Hematopoietic multipotent progenitor cell treated with erythropoietin and hydrocortisone succinate and interleukin-3 and kit ligand, for 15 days (in vitro differentiated cells): Measurements from ENCODE around the gene DNAH1.
A peak's percentile ranks its signal among the peaks of the same experiment; 100 is the strongest.
"Not testable (repeated sequence)": the region's sequence is repeated elsewhere in the genome, so short reads cannot be mapped to it uniquely, and the experiment has no call there.

Experiments
- DNase-seq: peaks from one replicate; pipeline ENCODE4 v3.0.0-alpha.2; 2015; ENCODE audit warnings: low spot score

Gene DNAH1

DNA sequence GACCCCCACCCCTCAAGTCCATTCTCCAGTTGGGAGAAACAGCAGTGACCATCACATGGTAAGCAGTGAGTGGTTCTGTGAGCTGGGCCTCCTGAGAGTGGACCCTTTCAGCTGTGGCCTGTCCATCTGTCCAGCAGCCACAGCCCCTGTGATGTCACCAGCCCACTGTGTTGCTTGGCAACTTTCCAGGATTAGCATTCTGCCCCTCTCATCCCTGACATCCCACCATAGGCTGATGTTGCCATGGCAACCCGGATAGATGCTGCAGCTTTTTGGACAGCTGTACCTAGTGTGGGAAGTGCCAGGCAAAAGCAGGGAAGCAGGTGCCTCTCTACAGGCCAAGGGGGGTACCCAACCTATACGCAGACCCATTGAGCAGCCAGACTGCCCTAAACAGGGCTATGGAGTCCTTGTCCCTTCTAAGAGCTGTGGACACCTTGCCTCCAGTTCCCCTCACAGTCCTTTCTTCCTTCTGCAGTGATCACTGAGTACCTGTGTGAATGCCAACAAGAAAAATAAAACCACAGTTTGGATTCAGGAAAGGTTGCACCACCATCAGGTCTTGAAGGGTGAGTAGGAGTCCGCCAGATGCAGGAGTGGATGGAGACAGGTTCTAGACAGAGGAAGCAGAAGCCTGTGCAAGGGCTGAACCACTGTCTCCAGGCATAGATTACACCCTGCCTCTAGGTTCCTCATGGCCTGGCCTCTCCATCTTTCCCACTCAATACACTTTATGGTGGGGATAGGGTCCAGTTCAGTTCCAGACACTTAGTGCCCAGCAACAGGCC lies at the start of gene DNAH1:
TSS of gene DNAH1 (plus strand) at position 343 of the 788 bp plus-strand sequence. CDS start 6,124 bp downstream, outside the sequence.
- DNase-seq, result no peak

DNA sequence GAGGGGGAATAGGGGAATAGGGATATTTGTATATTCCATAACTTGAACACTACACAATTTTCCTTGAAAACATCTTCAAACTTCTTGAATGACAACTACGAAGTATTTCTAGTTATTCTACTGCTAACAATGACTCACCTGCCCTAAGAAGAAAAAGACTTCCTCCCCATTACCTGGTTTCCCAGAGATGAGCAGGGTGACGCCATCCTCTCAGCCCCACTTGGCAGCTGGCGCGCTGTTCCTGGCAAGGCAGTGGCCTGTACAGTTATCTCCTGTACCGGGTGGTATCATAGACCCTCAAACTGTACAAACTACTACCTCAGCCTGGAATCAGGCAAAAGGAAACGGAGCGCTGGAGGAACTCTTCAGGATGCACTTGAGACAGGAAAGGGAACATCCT lies 48.1 kb upstream of the DNAH1 start:
- DNase-seq, result no peak

DNA sequence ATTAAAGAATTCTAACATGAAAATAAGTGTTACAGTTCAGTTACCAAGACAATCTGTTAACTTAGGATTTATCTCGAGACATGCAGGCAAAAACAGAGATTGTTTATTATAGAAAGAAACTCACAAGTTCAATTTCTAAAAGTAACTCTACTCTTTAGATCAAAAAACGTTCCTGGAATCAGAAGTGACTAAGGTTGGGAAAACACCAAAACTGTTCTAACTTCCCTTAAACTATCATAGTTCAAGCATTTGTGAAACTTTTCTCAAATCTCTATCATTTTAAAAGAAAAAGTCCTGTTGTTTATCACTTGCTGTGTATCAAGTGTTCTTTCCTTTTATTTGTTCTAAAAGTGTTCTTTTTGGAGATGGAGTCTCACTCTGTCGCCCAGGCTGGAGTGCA lies 46.3 kb upstream of the DNAH1 start:
- DNase-seq, result no peak

DNA sequence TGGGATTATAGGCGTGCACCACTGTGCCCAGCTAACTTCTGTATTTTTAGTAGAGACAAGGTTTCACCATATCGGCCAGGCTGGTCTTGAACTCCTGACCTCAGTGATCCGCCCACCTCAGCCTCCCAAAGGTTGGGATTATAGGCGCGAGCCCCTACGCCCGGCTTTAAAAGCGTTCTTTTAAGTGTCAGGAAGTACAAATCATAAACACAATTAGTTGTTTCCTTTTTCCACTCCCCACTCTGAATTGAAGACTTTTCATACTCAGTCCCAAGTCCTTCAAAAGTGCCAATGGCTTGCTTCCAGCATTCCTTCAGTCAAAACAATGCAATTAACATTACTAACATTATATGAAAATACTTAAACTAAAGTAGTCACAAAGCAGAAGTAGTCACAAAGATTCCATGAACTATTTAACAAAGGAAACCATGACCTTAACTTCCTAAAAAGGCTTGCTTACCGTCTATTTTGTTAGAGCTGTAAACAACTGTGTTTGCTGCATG lies 45.8 kb upstream of the DNAH1 start:
- DNase-seq, result no peak

DNA sequence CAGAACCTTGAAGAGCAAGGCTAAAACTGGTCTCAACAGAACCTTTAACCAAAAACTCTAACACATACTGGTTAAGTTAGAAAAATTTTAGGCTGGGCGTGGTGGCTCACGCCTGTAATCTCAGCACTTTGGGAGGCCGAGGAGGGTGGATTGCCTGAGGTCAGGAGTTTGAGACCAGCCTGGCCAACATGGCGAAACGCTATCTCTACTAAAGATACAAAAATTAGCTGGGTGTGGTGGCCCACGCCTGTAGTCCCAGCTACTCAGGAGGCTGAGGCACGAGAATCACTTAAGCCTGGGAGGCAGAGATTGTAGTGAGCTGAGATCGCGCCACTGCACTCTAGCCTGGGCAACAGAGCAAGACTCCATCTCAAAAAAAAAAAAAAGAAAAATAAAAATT lies 43.9 kb upstream of the DNAH1 start:
- not testable (repeated sequence) for DNase-seq

DNA sequence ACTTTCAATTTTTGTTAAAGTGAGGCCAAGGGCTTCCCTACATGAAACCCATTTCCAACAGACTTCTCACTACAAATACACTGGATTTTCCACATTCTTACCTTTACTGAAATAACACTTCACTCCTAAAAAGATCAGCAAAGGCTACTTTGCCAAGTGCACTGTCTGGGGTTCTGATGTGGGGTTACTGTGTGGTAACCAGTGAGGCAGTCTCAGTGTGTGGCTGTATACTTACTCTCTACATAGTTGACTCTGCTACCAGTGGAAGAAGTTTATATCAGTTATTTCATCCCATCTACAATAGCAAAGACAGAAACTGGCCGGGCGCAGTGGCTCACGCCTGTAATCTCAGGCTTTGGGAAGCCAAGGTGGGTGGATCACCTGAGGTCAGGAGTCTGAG lies 43.3 kb upstream of the DNAH1 start:
- no peak for DNase-seq

DNA sequence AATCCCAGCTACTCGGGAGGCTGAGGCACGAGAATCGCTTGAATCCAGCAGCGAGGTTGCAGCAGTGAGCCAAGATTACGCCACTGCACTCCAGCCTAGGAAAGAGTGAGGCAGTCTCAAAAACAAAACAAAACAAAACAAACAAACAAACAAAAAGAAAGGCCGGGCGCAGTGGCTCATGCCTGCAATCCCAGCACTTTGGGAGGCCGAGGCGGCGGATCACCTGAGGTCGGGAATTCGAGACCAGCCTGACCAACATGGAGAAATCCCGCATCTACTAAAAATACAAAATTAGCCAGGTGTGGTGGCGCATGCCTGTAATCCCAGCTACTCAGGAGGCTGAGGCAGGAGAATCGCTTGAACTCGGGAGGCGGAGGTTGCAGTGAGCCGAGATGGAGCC lies 41.3 kb upstream of the DNAH1 start:
- DNase-seq, result not testable (repeated sequence)

DNA sequence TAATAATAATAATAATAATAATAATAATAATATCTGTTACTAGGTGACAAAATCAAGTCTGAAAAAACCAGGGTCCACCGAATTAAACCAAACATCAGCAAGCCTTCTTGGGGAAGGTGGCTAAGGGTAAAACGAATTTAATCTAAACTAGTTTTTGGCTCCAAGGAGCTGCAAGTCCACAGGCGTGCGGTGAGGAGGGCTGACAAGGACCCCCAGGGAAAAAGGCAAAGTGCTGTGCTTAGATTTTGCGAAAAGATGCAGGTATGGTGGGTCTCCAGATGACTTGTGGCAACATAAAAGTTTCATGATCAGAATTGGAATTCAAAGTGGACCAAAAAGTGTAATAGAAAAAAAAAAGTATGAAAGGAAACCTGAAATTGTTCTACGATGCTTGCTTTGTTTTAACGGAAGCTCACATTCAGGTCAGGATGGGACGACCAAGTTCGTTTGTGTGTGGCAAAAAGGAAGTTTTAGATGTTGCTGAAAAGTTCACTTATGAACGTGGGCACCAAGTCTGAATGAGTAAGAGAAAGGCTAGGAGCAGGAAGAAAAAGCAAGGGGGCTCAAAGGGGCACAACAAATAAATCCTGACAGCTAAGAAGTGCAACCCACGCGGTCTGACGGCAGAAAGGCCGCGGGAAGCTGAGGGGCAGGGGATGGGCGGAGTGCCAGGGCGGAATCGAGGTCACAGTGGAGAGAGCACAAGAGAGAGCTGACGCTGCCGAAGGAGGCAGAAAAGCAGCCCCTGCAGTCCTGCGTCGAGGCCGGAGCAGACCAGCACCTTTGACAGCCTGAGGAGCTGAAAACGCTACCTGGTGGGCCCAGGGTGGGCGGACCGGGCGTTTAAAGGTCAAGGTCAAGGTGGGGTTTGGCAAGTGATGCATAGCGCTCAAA lies 38.8 kb upstream of the DNAH1 start:
- DNase-seq, result peak; percentile 62

DNA sequence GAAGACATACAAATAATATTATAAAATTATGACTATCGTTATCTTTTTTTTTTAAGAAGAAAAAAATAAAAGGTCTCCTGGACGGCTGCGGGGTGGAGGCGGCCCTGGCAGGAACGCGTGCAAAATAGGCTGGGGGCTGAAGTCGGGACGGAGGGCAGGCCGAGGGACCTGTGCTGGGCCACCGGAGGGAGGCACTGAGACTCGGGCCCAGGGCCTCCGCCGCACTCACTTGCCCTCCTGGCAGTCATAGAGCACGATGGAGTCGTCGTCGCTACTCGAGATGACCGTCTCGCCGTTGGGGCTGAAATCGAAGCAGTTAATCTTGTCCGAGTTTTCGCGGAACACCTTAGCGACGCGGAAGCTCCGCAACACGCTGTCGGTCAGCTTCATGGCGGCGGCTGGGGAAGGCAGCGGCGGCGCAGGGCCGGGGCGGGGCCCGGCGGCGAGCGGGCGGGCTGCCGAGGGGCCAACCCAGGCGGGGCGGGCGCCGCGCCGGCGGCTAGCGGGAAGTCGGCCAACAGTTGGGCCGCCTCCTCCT lies 38.1 kb upstream of the DNAH1 start:
- peak; percentile 74 for DNase-seq

DNA sequence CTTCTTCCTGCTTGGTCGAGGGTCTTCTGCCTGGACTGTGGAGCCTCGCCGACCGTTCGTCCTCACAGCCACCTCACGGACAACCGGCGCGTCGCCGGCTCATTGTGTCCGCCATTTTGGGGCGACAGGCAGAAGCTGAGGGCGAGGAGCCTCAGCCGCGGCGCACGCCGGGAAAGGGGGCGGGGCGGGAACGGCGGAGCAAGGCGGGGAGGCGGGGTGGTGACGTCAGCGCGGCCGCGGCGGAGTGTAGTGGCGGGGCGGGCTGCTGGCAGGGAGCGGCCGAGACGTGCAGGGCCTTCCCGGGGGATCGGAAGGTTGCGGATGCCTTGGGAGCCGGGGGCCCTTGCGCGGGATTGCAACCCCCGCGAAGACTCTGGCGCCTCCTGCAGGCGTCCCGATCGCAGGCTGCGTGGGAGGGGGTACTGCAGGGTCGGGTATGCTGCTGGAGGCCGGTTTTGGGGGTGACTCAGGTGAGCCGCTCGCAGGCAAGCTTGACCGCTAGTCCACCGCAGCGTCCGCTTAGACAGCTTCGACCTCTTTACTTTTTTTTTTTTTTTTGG lies 37.5 kb upstream of the DNAH1 start, which contains the start of gene WDR82:
TSS of gene WDR82 (minus strand) at position 140 of the 560 bp plus-strand sequence. CDS start 288 bp downstream, outside the sequence.
- DNase-seq, result peak; percentile 96

DNA sequence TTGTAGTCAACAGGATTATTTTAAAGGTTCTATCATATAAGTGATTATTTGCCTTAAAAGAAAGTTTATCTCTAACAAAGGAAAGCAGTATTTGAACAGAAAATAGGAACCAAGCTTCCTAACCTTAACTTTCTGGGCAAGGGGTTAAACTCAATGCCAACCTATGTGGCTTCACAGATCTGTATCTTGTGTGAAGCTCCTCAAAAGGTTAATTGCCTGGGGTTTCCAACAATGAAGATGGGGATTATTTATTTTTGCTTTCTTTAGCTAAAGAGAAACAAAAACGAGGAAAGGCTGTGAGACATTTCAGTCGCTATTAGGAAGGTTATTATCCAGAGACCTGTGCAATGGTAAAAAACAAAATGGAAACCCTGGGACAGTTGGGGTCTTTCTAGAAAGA lies 36.5 kb upstream of the DNAH1 start:
- DNase-seq, result no peak

DNA sequence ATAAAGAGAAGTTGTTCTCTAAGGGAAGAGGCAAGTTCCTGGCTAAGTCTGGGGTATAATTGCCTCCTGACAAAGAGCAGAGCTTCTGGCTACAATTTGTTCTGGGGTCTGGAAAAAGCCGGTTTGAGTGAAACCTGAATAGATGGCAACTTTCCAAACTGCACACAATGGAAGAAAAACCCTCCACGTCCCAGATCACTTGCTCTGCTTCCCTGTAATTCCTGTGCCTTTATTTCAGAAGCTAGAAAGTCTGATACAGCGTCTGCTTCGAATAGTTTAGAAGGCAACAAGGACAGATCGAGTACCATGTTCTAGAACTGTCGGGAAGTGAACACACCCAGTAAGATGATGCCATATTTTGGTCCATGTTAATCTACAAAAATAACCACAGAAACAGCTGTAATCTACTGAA lies 36.1 kb upstream of the DNAH1 start:
- DNase-seq, result no peak

DNA sequence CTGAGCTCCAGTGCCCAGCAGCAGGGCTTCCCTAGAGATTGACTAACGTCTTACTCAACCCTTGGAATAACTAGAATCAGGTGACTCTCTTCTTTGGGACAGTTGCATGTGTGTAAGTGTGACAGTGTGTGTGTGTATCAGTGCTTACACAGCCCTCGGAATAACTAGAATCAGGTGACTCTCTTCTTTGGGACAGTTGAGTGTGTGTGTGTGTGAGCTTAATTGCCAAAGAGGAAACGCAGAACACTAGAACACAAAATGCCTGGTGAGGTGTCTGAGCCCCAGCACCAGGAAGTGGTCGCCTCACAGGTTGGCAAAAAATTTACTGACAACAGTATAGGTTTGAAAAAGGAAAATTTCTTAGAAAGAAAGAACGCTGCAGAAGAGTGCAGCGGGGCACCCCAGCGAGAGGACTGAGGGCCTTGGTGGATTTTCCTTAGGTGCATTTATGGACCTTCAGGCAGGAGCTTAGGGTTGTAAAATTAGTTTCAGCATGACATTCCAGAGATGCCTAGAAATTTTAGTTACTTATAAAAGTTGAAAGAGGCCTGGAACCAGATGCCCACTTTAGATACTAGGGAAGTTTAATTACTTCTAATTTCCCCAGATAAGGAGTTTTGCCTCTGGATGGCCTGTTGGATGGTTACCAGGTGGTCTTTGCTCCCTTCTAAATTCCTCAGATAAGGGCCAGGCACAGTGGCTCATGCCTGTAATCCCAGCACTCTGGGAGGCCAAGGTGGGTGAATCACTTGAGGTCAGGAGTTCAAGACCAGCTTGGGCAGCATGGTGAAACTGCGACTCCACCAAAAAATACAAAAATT lies 33.9 kb upstream of the DNAH1 start:
- no peak for DNase-seq

DNA sequence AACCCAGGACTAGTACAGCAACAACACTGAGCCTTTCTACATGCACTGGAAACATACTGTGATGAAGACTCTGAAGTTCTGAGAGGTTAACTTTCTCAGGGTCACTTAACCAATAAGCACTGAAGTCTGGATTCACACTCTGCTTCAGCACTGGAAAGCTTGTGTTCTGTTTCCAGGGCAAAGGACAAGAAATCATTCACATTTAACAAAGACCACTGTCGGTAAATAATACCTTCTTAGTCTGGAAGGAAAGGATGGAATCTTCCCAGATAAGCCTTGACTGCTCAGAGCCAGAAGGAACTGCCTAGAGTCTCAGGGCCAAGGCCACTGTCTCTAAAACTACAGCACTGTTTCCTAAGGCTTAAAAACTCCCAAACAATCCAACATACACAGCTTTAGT lies 32.8 kb upstream of the DNAH1 start:
- no peak for DNase-seq

DNA sequence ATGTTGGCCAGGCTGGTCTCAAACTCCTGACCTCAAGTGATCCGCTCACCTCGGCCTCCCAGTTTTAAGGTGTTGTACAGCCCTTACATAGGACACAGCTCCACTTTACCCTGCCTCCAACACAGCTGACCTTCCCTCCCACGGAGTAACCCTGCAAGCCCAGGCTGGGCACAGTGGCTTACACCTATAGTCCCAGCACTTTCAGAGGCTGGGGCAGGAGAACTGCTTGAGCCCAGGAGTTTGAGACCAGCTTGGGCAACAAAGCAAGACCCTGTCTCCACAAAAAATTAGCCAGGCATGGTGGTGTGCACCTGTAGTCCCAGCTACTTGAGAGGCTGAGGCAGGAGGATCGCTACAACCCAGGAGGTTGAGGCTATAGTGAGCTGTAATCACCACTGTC lies 32.1 kb upstream of the DNAH1 start:
- not testable (repeated sequence) for DNase-seq

DNA sequence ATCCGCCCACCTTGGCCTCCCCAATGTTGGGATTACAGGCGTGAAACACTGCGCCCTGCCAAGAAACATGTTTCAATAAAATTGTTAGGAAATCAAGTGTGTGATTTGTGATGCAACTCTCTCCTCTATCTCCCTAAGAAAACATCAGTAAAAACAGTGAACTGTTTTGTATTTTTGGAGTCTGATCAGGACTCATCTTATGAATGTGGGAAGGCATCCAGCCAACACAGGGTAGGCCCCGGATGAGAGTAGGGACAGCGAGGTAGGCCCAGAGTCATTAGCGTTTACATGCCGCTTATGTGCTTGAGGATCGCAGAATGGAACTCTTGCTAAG lies 29.4 kb upstream of the DNAH1 start:
- DNase-seq, result no peak

DNA sequence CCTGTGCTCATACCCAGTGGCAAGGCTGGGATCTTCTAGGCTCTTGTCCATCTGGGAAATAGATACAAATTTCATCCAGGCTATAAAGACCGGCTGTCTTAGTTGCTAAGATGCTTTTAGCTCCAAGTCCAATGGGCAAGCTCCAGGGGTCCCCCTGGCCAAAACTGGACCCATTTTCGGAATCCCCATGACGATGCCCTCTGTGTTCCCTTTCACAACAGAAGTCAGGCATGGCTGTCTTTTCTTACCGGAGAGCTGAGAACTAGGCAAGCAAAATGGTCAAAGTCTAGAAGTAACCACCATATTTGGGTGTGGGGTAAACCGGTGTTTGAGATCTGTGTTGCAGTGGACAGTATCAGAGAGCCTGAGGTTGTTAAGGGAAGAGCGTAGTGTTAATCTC lies 27.4 kb upstream of the DNAH1 start:
- no peak for DNase-seq

DNA sequence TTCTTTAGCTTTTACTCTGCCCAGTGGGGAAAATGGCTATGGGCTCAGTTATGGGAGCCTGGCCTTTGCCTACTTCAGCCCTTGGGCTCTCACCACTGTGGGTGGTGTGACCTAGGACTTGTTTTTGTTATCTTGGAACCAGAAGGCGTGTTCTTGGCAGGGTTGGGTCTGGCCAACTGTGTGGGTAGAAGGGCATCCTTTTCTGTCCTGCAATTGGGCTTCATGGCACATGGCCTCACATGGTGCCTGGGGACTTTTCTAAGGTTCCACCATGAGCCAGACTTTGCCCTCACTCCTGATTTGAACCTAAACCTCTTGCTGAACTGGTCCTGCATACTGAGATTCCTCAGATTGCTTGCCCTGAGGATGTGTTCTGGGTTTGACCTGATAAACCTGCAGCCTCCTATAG lies 26.8 kb upstream of the DNAH1 start:
- DNase-seq, result peak; percentile 34

DNA sequence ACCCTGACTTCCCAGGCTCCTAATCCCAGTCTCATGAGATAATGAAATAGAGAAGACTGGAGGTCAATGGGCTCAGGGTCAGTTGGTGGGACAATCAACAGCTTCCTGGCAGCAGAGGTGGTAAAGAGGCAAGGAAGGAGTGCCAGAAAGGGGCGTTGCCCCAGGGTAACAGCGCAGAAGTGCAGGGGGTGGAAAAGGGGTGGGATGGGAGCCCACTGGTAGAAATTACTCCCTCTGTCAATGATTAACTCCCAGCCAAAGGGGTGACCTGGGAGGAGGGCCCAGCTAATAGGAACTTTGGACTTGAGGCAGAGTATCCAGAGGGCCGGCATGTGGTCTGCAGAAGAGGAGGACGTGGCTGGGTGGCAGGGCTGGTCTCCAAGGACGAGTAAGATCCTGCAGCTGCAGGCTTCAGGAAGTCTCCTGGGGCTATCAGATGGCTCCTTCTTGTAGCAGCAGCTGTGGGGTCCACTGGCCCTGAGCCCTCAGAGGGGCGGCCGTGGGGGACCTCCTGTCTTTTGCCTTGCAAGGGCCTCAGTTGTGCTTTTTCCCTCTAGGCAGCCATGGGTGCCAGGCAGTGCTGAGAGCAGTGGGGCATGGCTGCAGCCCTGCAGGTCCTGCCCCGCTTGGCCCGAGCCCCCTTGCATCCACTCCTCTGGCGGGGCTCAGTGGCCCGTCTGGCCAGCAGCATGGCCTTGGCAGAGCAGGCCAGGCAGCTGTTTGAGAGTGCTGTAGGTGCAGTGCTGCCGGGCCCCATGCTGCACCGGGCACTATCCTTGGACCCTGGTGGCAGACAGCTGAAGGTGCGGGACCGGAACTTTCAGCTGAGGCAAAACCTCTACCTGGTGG lies 26.1 kb upstream of the DNAH1 start:
- no peak for DNase-seq
